Fibroblast of peridontal ligament (primary cell): ENCODE results near the gene ABHD12.

Experiments used
- DNase-seq: peaks from one replicate; pipeline ENCODE4 v3.0.0-alpha.2; 2010; ENCODE audit errors: extremely low read depth

ABHD12 gene

GRCh38 chr20:25257756-25258475, 132.7 kb downstream of the ABHD12 start:
- DNase-seq, result no peak

GRCh38 chr20:25257130-25257529, 133.5 kb downstream of the ABHD12 start:
- no peak for DNase-seq

GRCh38 chr20:25256226-25256859, 134.3 kb downstream of the ABHD12 start:
- no peak for DNase-seq

DNA sequence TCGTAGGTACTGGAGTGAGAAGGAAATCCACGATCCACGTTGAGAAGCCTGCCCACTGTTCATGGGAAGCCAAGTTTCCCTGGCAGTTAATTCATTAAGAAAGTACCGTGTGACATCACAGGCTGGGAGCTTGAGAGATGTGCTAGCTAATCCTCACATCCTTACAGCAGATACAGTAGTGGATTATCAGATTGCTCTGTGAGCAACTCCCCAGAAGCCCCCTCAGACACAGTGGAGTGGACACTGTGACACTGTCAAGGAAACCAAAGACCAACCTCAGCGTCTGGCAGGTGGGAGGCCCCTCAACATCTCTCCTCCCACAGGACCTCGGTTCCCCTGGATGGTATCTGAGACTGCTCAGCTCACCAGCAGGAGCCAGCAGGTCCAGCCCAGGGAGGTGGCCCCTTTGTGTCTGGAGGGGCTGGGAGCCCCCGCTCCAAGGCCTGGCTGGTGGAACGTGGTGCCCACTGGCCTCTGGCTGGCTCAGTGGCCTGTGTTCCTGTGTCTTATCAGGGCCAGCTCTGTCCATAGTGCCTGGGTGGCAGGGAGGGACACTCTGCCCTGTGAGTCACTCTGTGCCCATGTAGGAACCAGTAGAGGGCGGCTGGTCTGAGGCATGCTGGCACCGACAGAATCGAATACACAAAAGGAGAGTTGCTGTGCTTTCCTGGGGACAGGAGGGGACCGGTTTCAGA, 135.5 kb downstream of the ABHD12 start:
- DNase-seq, result no peak

GRCh38 chr20:25254571-25254970, 136.1 kb downstream of the ABHD12 start:
- DNase-seq, result no peak

DNA sequence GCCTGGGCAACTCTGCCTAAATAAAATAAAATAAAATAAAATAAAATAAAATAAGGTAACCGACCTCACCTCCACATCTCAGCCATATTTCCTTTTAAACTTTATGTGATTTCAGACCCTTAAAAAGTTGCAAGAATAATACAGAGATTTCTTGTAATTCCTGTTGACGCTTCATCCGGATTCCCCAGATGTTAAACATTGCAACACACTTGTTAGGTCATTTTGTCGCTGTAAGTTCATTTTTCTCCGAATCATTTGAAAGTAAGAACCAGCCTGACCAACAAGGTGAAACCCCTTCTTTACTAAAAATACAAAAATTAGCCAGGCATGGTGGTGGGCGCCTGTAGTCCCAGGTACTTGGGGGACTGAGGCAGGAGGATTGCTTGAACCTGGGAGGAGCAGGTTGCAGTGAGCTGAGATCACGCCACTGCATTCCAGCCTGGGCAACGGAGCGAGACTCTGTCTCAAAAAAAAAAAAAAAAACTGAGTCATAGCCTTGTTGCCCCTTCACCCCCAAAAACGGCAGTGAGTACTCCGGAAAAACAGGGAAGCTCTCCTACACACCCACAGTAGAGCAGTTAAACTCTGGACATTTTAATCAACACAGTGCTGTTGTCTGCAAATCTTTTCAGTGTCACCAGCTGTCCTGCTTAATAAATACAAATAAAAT, 136.9 kb downstream of the ABHD12 start:
- no peak for DNase-seq

DNA sequence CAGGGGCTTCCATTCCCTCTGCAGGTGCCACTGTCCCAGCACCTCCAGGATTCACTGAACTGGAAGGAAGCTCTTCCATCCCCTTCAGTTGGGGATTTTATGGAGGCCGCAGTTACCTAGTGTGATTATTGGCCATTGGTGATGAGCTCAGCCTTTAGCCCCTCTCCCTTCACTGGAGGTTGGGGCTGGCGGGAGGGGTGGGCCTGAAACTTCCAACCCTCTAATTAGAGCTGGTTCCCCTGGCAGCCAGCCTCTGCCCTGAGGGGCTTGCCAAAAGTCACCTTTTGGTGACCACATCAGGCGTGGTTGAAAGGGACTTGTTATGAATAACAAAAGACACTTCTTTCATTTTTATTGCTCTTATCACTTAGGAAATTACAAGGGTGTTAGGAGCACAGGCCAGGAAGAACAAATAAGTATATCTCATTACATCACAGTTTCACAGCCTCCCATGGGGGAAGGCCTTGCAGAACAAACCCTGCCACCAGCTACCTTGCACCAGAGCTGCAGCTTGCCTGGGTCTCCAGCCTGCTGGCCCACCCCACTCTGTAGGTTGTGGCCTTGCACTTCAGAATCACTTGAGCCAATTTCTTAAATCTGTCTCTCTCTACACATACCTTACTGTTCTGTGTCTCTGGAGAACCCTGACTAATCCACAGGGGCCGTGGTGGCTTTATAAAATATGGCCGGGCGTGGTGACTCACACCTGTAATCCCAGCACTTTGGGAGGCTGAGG, 137.8 kb downstream of the ABHD12 start:
- DNase-seq, result no peak

- no peak for DNase-seq
Measured at GRCh38 chr20:25252230-25252651, 138.4 kb downstream of the ABHD12 start.

- DNase-seq, result no peak
Measured at GRCh38 chr20:25251558-25251957, 139.1 kb downstream of the ABHD12 start.

GRCh38 chr20:25251019-25251418, 139.6 kb downstream of the ABHD12 start:
- DNase-seq, result no peak

DNA sequence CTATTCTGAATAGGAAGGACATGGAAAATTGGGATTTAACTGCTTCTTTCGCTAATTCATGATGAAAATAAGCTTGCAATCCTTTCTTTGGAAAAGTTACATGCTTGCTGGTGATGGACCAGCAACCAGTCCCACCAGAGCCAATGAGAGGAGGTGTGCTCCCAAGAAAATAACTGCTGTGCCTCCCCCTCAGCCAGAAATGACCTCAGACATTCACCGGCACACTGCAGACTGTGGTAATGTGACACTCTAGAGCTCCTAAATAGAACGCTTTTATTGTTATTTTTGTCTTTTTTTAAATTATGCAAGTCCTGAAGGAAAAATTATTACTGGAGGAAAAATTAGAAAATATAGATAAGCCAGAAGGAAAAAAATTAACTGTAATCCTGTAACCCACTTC, 140.1 kb downstream of the ABHD12 start:
- no peak for DNase-seq
